ENCODE results near the gene NDE1. TPM values are rescaled to one million over a fixed set of nuclear protein-coding genes. Genes with fewer than 3 reads are reported as not detected.

NDE1 gene
- total RNA-seq, 1 donor from 2014 or later: 45.3 TPM

GRCh38 chr16:15754821-15755534 lies 104.9 kb downstream of the NDE1 start:
- no peak for DNase-seq (ENCODE audit: low read depth)
- TF ChIP-seq CTCF (conservative IDR thresholded peaks at IDR 0.05; ENCODE audit: low read depth, low read length): no peak
- no peak overlapping the region for H3K4me3 ChIP-seq (ENCODE audit: low read depth, low read length)

GRCh38 chr16:15757077-15757386 lies 107.0 kb downstream of the NDE1 start:
- no peak overlapping the region for H3K4me3 ChIP-seq (ENCODE audit: low read depth, low read length)
- TF ChIP-seq CTCF (conservative IDR thresholded peaks at IDR 0.05; ENCODE audit: low read depth, low read length): no peak
- DNase-seq (ENCODE audit: low read depth): no peak

- TF ChIP-seq CTCF (conservative IDR thresholded peaks at IDR 0.05; ENCODE audit: low read depth, low read length): no peak
Measured at GRCh38 chr16:15757630-15758251, 107.7 kb downstream of the NDE1 start.

GRCh38 chr16:15759070-15759469 lies 109.0 kb downstream of the NDE1 start:
- DNase-seq (ENCODE audit: low read depth): no peak
- no peak for TF ChIP-seq CTCF (conservative IDR thresholded peaks at IDR 0.05; ENCODE audit: low read depth, low read length)
- H3K4me3 ChIP-seq (ENCODE audit: low read depth, low read length): no peak overlapping the region

More at GRCh38 chr16:15757630-15758251, 107.7 kb downstream of the NDE1 start:
- H3K4me3 ChIP-seq (ENCODE audit: low read depth, low read length): no peak overlapping the region
- DNase-seq (ENCODE audit: low read depth): no peak

GRCh38 chr16:15760129-15760528 lies 110.1 kb downstream of the NDE1 start:
- no peak for DNase-seq (ENCODE audit: low read depth)

GRCh38 chr16:15764112-15764511 lies 114.1 kb downstream of the NDE1 start:
- no peak for TF ChIP-seq CTCF (conservative IDR thresholded peaks at IDR 0.05; ENCODE audit: low read depth, low read length)
- no peak for DNase-seq (ENCODE audit: low read depth)
- no peak overlapping the region for H3K4me3 ChIP-seq (ENCODE audit: low read depth, low read length)

More at GRCh38 chr16:15760129-15760528, 110.1 kb downstream of the NDE1 start:
- TF ChIP-seq CTCF (conservative IDR thresholded peaks at IDR 0.05; ENCODE audit: low read depth, low read length): no peak
- H3K4me3 ChIP-seq (ENCODE audit: low read depth, low read length): no peak overlapping the region

GRCh38 chr16:15765116-15765515 lies 115.1 kb downstream of the NDE1 start:
- no peak overlapping the region for H3K4me3 ChIP-seq (ENCODE audit: low read depth, low read length)
- no peak for DNase-seq (ENCODE audit: low read depth)
- no peak for TF ChIP-seq CTCF (conservative IDR thresholded peaks at IDR 0.05; ENCODE audit: low read depth, low read length)
